Fibroblast of skin of abdomen (primary cell): ENCODE measurements around the gene MTCH1.

Source experiments
- DNase-seq: peaks from one replicate; pipeline ENCODE4 v3.0.0-alpha.2; 2013

Gene MTCH1

GRCh38 chr6:36920546-36920945, 65.5 kb downstream of the MTCH1 start:
- peak; percentile 31 for DNase-seq

GRCh38 chr6:36920049-36920448, 65.9 kb downstream of the MTCH1 start:
- no peak for DNase-seq
